Left lung (tissue), 10 donors: ENCODE data around the gene NCK2. TPM values are rescaled to one million over a fixed set of nuclear protein-coding genes. Genes with fewer than 3 reads are reported as not detected.

Experiments used
- ATAC-seq: fragments of 200-7000 bp; cut with Tn5 transposase; one replicate; pipeline ENCODE4 v1.9.1; 2020; ENCODE audit warnings: moderate library complexity
- DNase-seq, 4 donors: peaks; one replicate each; pipeline ENCODE4 v3.0.0-alpha.2; 2013 to 2020
- H3K27ac ChIP-seq, 2 donors: fragments of 200-600 bp; sonication (generic) in 1 of 2; one replicate each; pipeline versions ENCODE4 v1.5.0 to v1.8.0; 2020 to 2021
- H3K27me3 ChIP-seq, 2 donors: fragments of 200-600 bp; sonication (generic) in 1 of 2; one replicate each; pipeline versions ENCODE4 v1.5.0 to v1.8.0; 2020 to 2021
- H3K36me3 ChIP-seq, 2 donors: fragments of 200-600 bp; sonication (generic) in 1 of 2; one replicate each; pipeline versions ENCODE4 v1.5.0 to v1.8.0; 2020 to 2021
- H3K4me1 ChIP-seq, 2 donors: fragments of 200-600 bp; one replicate each; pipeline ENCODE4 v1.8.0; 2021
- H3K4me3 ChIP-seq, 2 donors: fragments of 200-600 bp; sonication (generic) in 1 of 2; one replicate each; pipeline versions ENCODE4 v1.5.0 to v1.8.0; 2020 to 2021; ENCODE audit warnings: mild to moderate bottlenecking in 1 of 2
- H3K9me3 ChIP-seq, 2 donors: fragments of 200-600 bp; sonication (generic) in 1 of 2; one replicate each; pipeline versions ENCODE4 v1.5.0 to v1.8.0; 2020 to 2021
- intact Hi-C, 2 donors: fragments of 100-400 bp; cut with DNase I; formaldehyde crosslinking; loops; one replicate each; pipeline versions ENCODE4 v1.11.2 to v1.14.2; 2022
- polyA plus RNA-seq, 6 donors: library from polyadenylated mRNA; unstranded; fragments of 120-200 nt; gene quantifications; one replicate each; pipeline ENCODE4 v1.2.1, GENCODE V29; 2013; ENCODE audit not compliant: insufficient read length in 6 of 6
- total RNA-seq, 2 donors: library from RNA; stranded (reverse); fragmentation: NEBNext Ultra II Directional; extraction: Animal tissue kit (Norgen Biotek cat#: 25700); gene quantifications; one replicate each; pipeline ENCODE4 v1.2.1, GENCODE V29; 2021
- TF ChIP-seq, protein P1 (sequence below), 2 donors: fragments of 200-600 bp; sonication (generic) in 1 of 2; IDR thresholded peaks; one replicate each; pipeline versions ENCODE4 v1.5.0 to v1.8.0; 2021; ENCODE audit warnings: antibody characterized with exemption in 2 of 2
- donor health status: DM: no; HTN: yes; CAD: no.
- donor health status: DM: no; HTN: no; CAD: no.

Gene NCK2
- total and polyA plus RNA-seq, 8 donors: 37.6 to 88.5 (median 71.7) TPM

DNA sequence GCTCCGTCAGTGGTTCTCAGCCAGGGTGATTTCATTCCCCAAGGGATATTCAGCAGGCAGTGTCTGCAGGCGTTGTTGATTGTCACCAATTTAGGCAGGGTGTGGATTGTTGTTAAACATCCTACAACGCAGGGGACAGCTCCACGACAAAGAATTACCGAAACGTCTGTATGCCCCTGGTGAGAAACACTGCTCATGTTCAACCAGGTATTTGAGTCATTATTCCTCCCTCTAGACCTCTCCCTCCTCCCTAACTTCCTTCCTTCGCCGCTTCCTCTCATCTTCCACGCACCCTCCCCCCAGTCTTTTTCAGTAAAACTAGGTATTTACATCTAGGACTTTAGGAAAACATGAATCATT is 50.8 kb downstream of the NCK2 start:
- no peaks in the 10 kb centered on the region for H3K9me3 ChIP-seq
- peaks cover 34 to 83% of the 10 kb centered on the region in 2 donors for H3K4me1 ChIP-seq
- DNase-seq: no peak
- no peak for ATAC-seq
- intact Hi-C loops: no loop called here
- no peaks in the 10 kb centered on the region for H3K36me3 ChIP-seq
- peak overlapping the region in 1 of 2 donors; percentile 83 for H3K27ac ChIP-seq
- no peak overlapping the region for H3K4me3 ChIP-seq
- H3K27me3 ChIP-seq: no peaks in the 10 kb centered on the region
- TF ChIP-seq, protein P1, sequence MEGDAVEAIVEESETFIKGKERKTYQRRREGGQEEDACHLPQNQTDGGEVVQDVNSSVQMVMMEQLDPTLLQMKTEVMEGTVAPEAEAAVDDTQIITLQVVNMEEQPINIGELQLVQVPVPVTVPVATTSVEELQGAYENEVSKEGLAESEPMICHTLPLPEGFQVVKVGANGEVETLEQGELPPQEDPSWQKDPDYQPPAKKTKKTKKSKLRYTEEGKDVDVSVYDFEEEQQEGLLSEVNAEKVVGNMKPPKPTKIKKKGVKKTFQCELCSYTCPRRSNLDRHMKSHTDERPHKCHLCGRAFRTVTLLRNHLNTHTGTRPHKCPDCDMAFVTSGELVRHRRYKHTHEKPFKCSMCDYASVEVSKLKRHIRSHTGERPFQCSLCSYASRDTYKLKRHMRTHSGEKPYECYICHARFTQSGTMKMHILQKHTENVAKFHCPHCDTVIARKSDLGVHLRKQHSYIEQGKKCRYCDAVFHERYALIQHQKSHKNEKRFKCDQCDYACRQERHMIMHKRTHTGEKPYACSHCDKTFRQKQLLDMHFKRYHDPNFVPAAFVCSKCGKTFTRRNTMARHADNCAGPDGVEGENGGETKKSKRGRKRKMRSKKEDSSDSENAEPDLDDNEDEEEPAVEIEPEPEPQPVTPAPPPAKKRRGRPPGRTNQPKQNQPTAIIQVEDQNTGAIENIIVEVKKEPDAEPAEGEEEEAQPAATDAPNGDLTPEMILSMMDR (IDR thresholded peaks at IDR 0.05): no peak

DNA sequence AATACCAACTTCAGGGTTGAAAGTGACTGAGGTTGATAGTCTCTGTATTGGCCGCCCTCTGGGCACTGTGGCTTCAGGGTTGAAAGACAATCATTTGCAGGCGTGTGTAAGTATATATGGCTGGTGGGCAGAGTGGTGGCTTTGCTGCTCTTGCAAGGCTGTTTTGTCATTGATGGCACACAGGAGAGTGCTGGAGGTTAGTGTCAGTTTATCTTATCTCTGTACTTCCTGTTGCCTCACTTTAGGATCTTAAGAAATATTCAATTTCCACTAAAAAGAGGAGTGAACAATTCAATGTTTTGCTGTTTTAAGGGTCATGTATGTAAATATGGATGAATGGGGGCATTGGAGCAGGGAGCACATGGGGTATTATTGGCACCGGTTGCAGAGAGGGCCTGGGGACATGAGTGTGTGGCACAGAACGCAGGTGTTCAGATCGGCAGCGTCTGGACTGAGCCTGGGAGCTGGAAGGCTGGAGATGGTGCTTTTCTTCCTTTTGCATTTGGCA is 51.5 kb downstream of the NCK2 start:
- Histone ChIP-seq H3K4me1 (peaks cover 30 to 83% of the 10 kb centered on the region in 2 donors), H3K9me3 (no peaks in the 10 kb centered on the region), H3K4me3 (no peak overlapping the region), H3K27ac (peak overlapping the region in 1 of 2 donors; percentile 83), H3K27me3 (no peaks in the 10 kb centered on the region), H3K36me3 (no peaks in the 10 kb centered on the region)
- DNase-seq: no peak
- TF ChIP-seq, protein P1 (IDR thresholded peaks at IDR 0.05): no peak
- no peak for ATAC-seq
- intact Hi-C loops: no loop called here

DNA sequence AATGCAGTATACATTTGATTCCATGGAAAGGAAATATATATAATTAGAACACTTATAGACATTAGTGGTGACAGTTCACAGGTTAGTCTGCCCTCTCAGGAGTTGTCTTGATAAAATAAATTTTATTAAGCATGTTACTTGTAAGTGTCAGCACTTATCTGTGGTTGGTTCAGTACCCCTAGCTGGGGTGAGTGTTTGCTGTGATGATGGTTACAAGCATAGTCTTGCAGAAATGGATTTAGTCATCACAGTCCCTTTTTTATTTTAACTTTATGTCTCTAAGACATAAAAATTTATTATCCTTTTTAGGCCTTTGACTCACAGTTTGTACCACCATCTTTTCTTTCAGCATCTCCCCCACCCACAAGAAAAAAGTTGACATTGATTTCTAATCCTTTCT is 52.1 kb downstream of the NCK2 start:
- H3K27ac ChIP-seq: peak overlapping the region in 1 of 2 donors; percentile 83
- intact Hi-C loops: no loop called here
- TF ChIP-seq, protein P1 (IDR thresholded peaks at IDR 0.05): no peak
- ATAC-seq: no peak
- H3K4me3 ChIP-seq: no peak overlapping the region
- no peaks in the 10 kb centered on the region for H3K9me3 ChIP-seq
- DNase-seq: no peak
- no peaks in the 10 kb centered on the region for H3K36me3 ChIP-seq
- peaks cover 30 to 87% of the 10 kb centered on the region in 2 donors for H3K4me1 ChIP-seq
- H3K27me3 ChIP-seq: no peaks in the 10 kb centered on the region

DNA sequence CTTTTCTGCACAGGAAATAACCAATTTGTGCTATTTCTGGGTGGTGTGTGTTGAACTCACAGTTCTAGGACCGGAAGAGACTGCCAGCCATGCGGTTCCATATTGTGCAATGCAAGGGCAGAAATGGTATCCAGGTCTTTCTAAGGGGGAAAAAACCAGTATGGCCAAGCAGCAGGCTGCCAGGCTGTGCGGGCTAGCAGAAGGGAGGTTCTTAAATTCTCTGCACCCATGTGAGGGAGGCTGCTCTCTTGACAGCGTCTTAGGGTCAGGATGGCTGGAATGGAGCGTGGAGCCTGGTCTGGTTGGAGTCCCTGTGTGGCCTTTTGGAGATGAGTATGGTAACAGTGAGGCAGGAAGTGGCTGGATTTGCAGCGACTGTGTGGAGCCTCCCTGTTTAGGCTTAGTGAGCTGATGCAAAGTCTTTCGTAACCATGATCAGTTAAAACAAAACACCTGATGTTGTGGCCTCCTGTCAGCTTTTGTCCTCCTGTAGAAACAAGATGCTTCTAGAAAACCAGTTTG is 52.6 kb downstream of the NCK2 start:
- TF ChIP-seq, protein P1 (IDR thresholded peaks at IDR 0.05): no peak
- Histone ChIP-seq H3K27me3 (no peaks in the 10 kb centered on the region), H3K9me3 (no peaks in the 10 kb centered on the region), H3K4me1 (peaks cover 30 to 92% of the 10 kb centered on the region in 2 donors), H3K27ac (peak overlapping the region; percentile 61 to 83), H3K4me3 (no peak overlapping the region), H3K36me3 (no peaks in the 10 kb centered on the region)
- intact Hi-C loops: no loop called here
- ATAC-seq (peak; percentile 48), DNase-seq (no peak)

DNA sequence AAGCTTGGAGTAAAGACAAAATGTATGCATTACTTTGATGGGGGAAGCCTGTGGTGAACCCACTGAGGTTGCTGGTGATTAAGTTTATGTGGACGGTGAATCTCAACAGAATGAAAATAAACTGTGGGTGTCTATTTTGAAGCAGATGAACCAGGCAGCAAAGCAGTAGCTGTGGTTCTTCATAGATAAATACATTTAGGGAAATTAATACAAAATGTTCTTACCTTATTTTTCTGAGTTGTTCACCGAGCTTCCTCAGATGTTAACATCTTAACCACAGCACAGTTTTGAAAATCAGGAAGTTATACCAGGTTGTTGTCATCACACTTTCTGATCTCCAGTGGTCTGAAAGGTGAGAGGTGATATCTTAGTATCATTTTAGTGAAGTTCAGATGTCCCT is 53.9 kb downstream of the NCK2 start:
- Histone ChIP-seq H3K27ac (peak overlapping the region; percentile 61 to 83), H3K27me3 (no peaks in the 10 kb centered on the region), H3K36me3 (no peaks in the 10 kb centered on the region), H3K9me3 (no peaks in the 10 kb centered on the region), H3K4me1 (peaks cover 30 to 93% of the 10 kb centered on the region in 2 donors), H3K4me3 (no peak overlapping the region)
- TF ChIP-seq, protein P1 (IDR thresholded peaks at IDR 0.05): no peak
- ATAC-seq: no peak
- intact Hi-C loops: no loop called here
- no peak for DNase-seq
